ENCODE measurements around the gene DNAJB2. TPM values are rescaled to one million over a fixed set of nuclear protein-coding genes. Genes with fewer than 3 reads are reported as not detected.
A peak's percentile ranks its signal among the peaks of the same experiment; 100 is the strongest.
"Not testable (repeated sequence)": the region's sequence is repeated elsewhere in the genome, so short reads cannot be mapped to it uniquely, and the experiment has no call there.

Gene DNAJB2
- total RNA-seq, 2 experiments from 2014 or later: 57.0 to 59.7 TPM

- ChIA-PET POLR2A (interaction anchor here (1.6 kb wide), 1 partner anchor 32 kb away, joined by 7 read pairs; the partner anchor contains the start of gene TUBA4A), CTCF (interaction anchor here (1.2 to 2.2 kb wide), 4 partner anchors 9 to 12 kb away, joined by 3 to 13 read pairs (median 8); no protein-coding TSS in a partner anchor)
- Mint-ChIP-seq H3K4me3 (no peak overlapping the region), H3K27me3 (no peaks in the 10 kb centered on the region), H3K4me1 (peaks cover 5% of the 10 kb centered on the region), H3K9me3 (no peaks in the 10 kb centered on the region), H3K36me3 (ENCODE audit: low read depth) (peaks cover 20% of the 10 kb centered on the region), H3K27ac (no peak overlapping the region)
- DNase-seq: no peak
Measured at GRCh38 chr2:219286436-219287115, 7.4 kb downstream of the DNAJB2 start.

- H3K27ac Mint-ChIP-seq, H3K27me3 Mint-ChIP-seq, H3K4me3 Mint-ChIP-seq, DNase-seq, H3K4me1 Mint-ChIP-seq, H3K9me3 Mint-ChIP-seq: not testable (repeated sequence)
- peaks cover 19% of the 10 kb centered on the region for H3K36me3 Mint-ChIP-seq (ENCODE audit: low read depth)
- CTCF ChIA-PET: interaction anchor here (1.2 to 2.2 kb wide), 4 partner anchors 8 to 12 kb away, joined by 3 to 13 read pairs (median 8); no protein-coding TSS in a partner anchor
- POLR2A ChIA-PET: interaction anchor here (1.6 kb wide), 1 partner anchor 33 kb away, joined by 7 read pairs; the partner anchor contains the start of gene TUBA4A
Measured at GRCh38 chr2:219287116-219287440, 7.9 kb downstream of the DNAJB2 start.

- H3K36me3 Mint-ChIP-seq (ENCODE audit: low read depth): peaks cover 15% of the 10 kb centered on the region
- H3K4me3 Mint-ChIP-seq: no peak overlapping the region
- ChIA-PET CTCF (interaction anchor here (0.7 to 2.2 kb wide), 4 partner anchors 8 to 11 kb away, joined by 3 to 13 read pairs (median 6); no protein-coding TSS in a partner anchor), POLR2A (interaction anchor here (0.9 kb wide), 1 partner anchor 8 kb away, joined by 3 read pairs; no protein-coding TSS in a partner anchor)
- H3K27ac Mint-ChIP-seq: no peak overlapping the region
- H3K9me3 Mint-ChIP-seq: no peaks in the 10 kb centered on the region
- peaks cover 5% of the 10 kb centered on the region for H3K27me3 Mint-ChIP-seq
- peaks cover 4% of the 10 kb centered on the region for H3K4me1 Mint-ChIP-seq
- DNase-seq: no peak
Measured at GRCh38 chr2:219287580-219288265, 8.6 kb downstream of the DNAJB2 start.

GRCh38 chr2:219289195-219289536 lies 10.0 kb downstream of the DNAJB2 start:
- H3K27me3 Mint-ChIP-seq: peaks cover 5% of the 10 kb centered on the region
- H3K36me3 Mint-ChIP-seq (ENCODE audit: low read depth): peaks cover 4% of the 10 kb centered on the region
- ChIA-PET POLR2A (no interaction called here), CTCF (interaction anchor here (7.9 kb wide), 1 partner anchor 9 kb away, joined by 206 read pairs; the partner anchor contains the start of gene DNAJB2)
- no peak overlapping the region for H3K27ac Mint-ChIP-seq
- peaks cover 2% of the 10 kb centered on the region for H3K4me1 Mint-ChIP-seq
- no peaks in the 10 kb centered on the region for H3K9me3 Mint-ChIP-seq
- DNase-seq: no peak
- H3K4me3 Mint-ChIP-seq: no peak overlapping the region

GRCh38 chr2:219289537-219290361 lies 10.6 kb downstream of the DNAJB2 start:
- Mint-ChIP-seq H3K36me3 (ENCODE audit: low read depth) (peaks cover 4% of the 10 kb centered on the region), H3K4me3 (no peak overlapping the region), H3K9me3 (no peaks in the 10 kb centered on the region), H3K27ac (no peak overlapping the region), H3K4me1 (peaks cover 6% of the 10 kb centered on the region), H3K27me3 (peaks cover 5% of the 10 kb centered on the region)
- DNase-seq: no peak
- POLR2A ChIA-PET: interaction anchor here (6.0 kb wide), 1 partner anchor 9 kb away, joined by 69 read pairs; the partner anchor contains the start of gene DNAJB2
- CTCF ChIA-PET: interaction anchor here (6.4 to 7.9 kb wide), 2 partner anchors 10 to 132 kb away, joined by 122 to 206 read pairs; partner anchors contain the start of genes DNAJB2 and NHEJ1

GRCh38 chr2:219290381-219291171 lies 11.4 kb downstream of the DNAJB2 start:
- Mint-ChIP-seq H3K9me3 (no peaks in the 10 kb centered on the region), H3K4me3 (no peak overlapping the region), H3K27me3 (peaks cover 6% of the 10 kb centered on the region), H3K27ac (no peak overlapping the region), H3K4me1 (peaks cover 12% of the 10 kb centered on the region), H3K36me3 (ENCODE audit: low read depth) (peaks cover 4% of the 10 kb centered on the region)
- CTCF ChIA-PET: interaction anchor here (1.7 to 7.9 kb wide), 4 partner anchors 11 to 133 kb away, joined by 6 to 206 read pairs (median 121); partner anchors contain the start of genes DNAJB2, NHEJ1, TUBA4A and TUBA4B
- POLR2A ChIA-PET: interaction anchor here (5.8 to 6.0 kb wide), 2 partner anchors 9 to 37 kb away, joined by 53 to 69 read pairs; partner anchors contain the start of genes DNAJB2, TUBA4A and TUBA4B
- no peak for DNase-seq

GRCh38 chr2:219291394-219291793 lies 12.2 kb downstream of the DNAJB2 start:
- Mint-ChIP-seq H3K4me1 (peaks cover 14% of the 10 kb centered on the region), H3K27ac (no peak overlapping the region), H3K27me3 (peaks cover 9% of the 10 kb centered on the region), H3K4me3 (no peak overlapping the region), H3K36me3 (ENCODE audit: low read depth) (no peaks in the 10 kb centered on the region), H3K9me3 (no peaks in the 10 kb centered on the region)
- no peak for DNase-seq
- ChIA-PET POLR2A (interaction anchor here (5.8 to 6.0 kb wide), 2 partner anchors 10 to 38 kb away, joined by 53 to 69 read pairs; partner anchors contain the start of genes DNAJB2, TUBA4A and TUBA4B), CTCF (interaction anchor here (0.5 to 7.9 kb wide), 6 partner anchors 12 to 562 kb away, joined by 3 to 206 read pairs (median 63); partner anchors contain the start of genes DNAJB2, NHEJ1, TUBA4A and TUBA4B)

GRCh38 chr2:219291910-219292490 lies 12.8 kb downstream of the DNAJB2 start:
- H3K9me3 Mint-ChIP-seq: no peaks in the 10 kb centered on the region
- no peak for DNase-seq
- no peak overlapping the region for H3K27ac Mint-ChIP-seq
- ChIA-PET POLR2A (interaction anchor here (5.8 to 6.0 kb wide), 2 partner anchors 11 to 39 kb away, joined by 53 to 69 read pairs; partner anchors contain the start of genes DNAJB2, TUBA4A and TUBA4B), CTCF (interaction anchor here (0.5 to 7.9 kb wide), 6 partner anchors 11 to 563 kb away, joined by 3 to 206 read pairs (median 63); partner anchors contain the start of genes DNAJB2, NHEJ1, TUBA4A and TUBA4B)
- no peak overlapping the region for H3K4me3 Mint-ChIP-seq
- peaks cover 9% of the 10 kb centered on the region for H3K27me3 Mint-ChIP-seq
- no peaks in the 10 kb centered on the region for H3K36me3 Mint-ChIP-seq (ENCODE audit: low read depth)
- peaks cover 14% of the 10 kb centered on the region for H3K4me1 Mint-ChIP-seq

GRCh38 chr2:219292616-219293015 lies 13.4 kb downstream of the DNAJB2 start:
- no peaks in the 10 kb centered on the region for H3K36me3 Mint-ChIP-seq (ENCODE audit: low read depth)
- CTCF ChIA-PET: interaction anchor here (1.3 to 7.9 kb wide), 6 partner anchors 11 to 135 kb away, joined by 3 to 206 read pairs (median 63); partner anchors contain the start of genes DNAJB2, NHEJ1, TUBA4A and TUBA4B
- H3K27me3 Mint-ChIP-seq: peaks cover 9% of the 10 kb centered on the region
- POLR2A ChIA-PET: interaction anchor here (5.8 to 6.0 kb wide), 2 partner anchors 12 to 39 kb away, joined by 53 to 69 read pairs; partner anchors contain the start of genes DNAJB2, TUBA4A and TUBA4B
- DNase-seq: no peak
- H3K4me3 Mint-ChIP-seq: no peak overlapping the region
- H3K27ac Mint-ChIP-seq: no peak overlapping the region
- no peaks in the 10 kb centered on the region for H3K9me3 Mint-ChIP-seq
- peaks cover 14% of the 10 kb centered on the region for H3K4me1 Mint-ChIP-seq

- H3K27me3 Mint-ChIP-seq: peaks cover 10% of the 10 kb centered on the region
- peak overlapping the region; percentile 66 for H3K4me3 Mint-ChIP-seq
- no peaks in the 10 kb centered on the region for H3K9me3 Mint-ChIP-seq
- POLR2A ChIA-PET: interaction anchor here (1.6 to 6.0 kb wide), 3 partner anchors 13 to 87 kb away, joined by 7 to 69 read pairs (median 53); partner anchors contain the start of genes DNAJB2, TUBA4A, TUBA4B and ZFAND2B
- no peaks in the 10 kb centered on the region for H3K36me3 Mint-ChIP-seq (ENCODE audit: low read depth)
- DNase-seq: no peak
- peaks cover 18% of the 10 kb centered on the region for H3K4me1 Mint-ChIP-seq
- CTCF ChIA-PET: interaction anchor here (0.7 to 7.9 kb wide), 10 partner anchors 14 to 235 kb away, joined by 3 to 206 read pairs (median 17); partner anchors contain the start of genes DNAJB2, GLB1L, NHEJ1 and SLC23A3
- no peak overlapping the region for H3K27ac Mint-ChIP-seq
Measured at GRCh38 chr2:219293736-219294231, 14.6 kb downstream of the DNAJB2 start.
